ENCODE measurements around the gene COL6A2. TPM values are rescaled to one million over a fixed set of nuclear protein-coding genes. Genes with fewer than 3 reads are reported as not detected.
A peak's percentile ranks its signal among the peaks of the same experiment; 100 is the strongest.

The COL6A2 gene
- total and polyA plus RNA-seq, 2 experiments from 2014 or later, result 650 to 1,939 TPM

GRCh38 chr21:46050668-46051378 is 47.1 kb upstream of the COL6A2 start:
- Histone ChIP-seq H3K4me1 (ENCODE audit: insufficient read depth) (peaks cover 31% of the 10 kb centered on the region), H3K9me2 (ENCODE audit: insufficient read depth) (no peaks in the 10 kb centered on the region), H3K9me3 (ENCODE audit: low read depth) (no peaks in the 10 kb centered on the region), H3K9ac (no peak overlapping the region), H2AFZ (no peak overlapping the region), H3K4me3 (no peak overlapping the region), H3K79me2 (ENCODE audit: insufficient read depth) (no peaks in the 10 kb centered on the region), H3K36me3 (ENCODE audit: low read depth) (no peaks in the 10 kb centered on the region), H4K20me1 (ENCODE audit: insufficient read depth) (no peaks in the 10 kb centered on the region), H3F3A (ENCODE audit: insufficient read depth) (peaks cover 52% of the 10 kb centered on the region), H3K4me2 (ENCODE audit: unreplicated experiment) (no peak overlapping the region), H3K27me3 (replicated peaks; ENCODE audit: insufficient read depth) (no peaks in the 10 kb centered on the region), H3K27ac (no peak overlapping the region)
- in situ Hi-C loops (cut with MboI), result no loop called here
- no peak for TF ChIP-seq EZH2phosphoT487 (IDR thresholded peaks at IDR 0.05; ENCODE audit: insufficient read depth, low read depth)
- no peak for TF ChIP-seq EZH2 (IDR thresholded peaks at IDR 0.05; ENCODE audit: insufficient read depth, poor library complexity, severe bottlenecking)
- no peak for DNase-seq
- WGBS, 2 experiments (ENCODE audit: low coverage in 1 of 2, low lambda C conversion rate in 2 of 2, missing lambda C conversion rate in 2 of 2), result 84 to 86% methylated on average over 21 to 22 of the region's 22 CpGs

DNA sequence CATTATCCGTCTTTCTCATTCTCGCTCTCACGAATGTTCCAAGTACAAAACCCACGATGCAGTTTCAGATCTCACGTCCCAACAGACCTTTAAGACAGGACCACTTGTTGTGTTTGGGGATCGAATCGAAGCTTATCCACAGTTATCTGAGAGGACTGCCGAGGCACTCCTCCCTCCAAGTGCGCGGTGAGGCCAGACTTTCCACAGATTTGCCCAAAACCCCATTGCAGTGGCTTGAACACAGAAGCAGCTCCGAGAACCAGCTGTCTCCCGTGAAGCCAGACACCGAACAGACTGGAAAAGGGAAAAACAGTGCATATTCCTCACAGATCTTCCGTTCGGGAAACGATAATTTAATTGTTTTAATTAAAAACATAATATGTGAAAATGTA is 46.5 kb upstream of the COL6A2 start:
- Histone ChIP-seq H3K79me2 (ENCODE audit: insufficient read depth) (no peaks in the 10 kb centered on the region), H3K27me3 (replicated peaks; ENCODE audit: insufficient read depth) (no peaks in the 10 kb centered on the region), H4K20me1 (ENCODE audit: insufficient read depth) (no peaks in the 10 kb centered on the region), H3K4me2 (ENCODE audit: unreplicated experiment) (no peak overlapping the region), H3K4me3 (no peak overlapping the region), H3K4me1 (ENCODE audit: insufficient read depth) (peaks cover 36% of the 10 kb centered on the region), H2AFZ (no peak overlapping the region), H3K9me2 (ENCODE audit: insufficient read depth) (no peaks in the 10 kb centered on the region), H3K9ac (peak overlapping the region; percentile 30; the same call in 1 of the 2 replicates), H3K36me3 (ENCODE audit: low read depth) (no peaks in the 10 kb centered on the region), H3F3A (ENCODE audit: insufficient read depth) (peaks cover 51% of the 10 kb centered on the region), H3K27ac (no peak overlapping the region), H3K9me3 (ENCODE audit: low read depth) (no peaks in the 10 kb centered on the region)
- in situ Hi-C loops (cut with MboI), result no loop called here
- 40 to 41% methylated on average over 16 of the region's 16 CpGs for WGBS, 2 experiments (ENCODE audit: low coverage in 1 of 2, low lambda C conversion rate in 2 of 2, missing lambda C conversion rate in 2 of 2)
- TF ChIP-seq EZH2phosphoT487 (IDR thresholded peaks at IDR 0.05; ENCODE audit: insufficient read depth, low read depth) (no peak), EZH2 (IDR thresholded peaks at IDR 0.05; ENCODE audit: insufficient read depth, poor library complexity, severe bottlenecking) (no peak)
- DNase-seq, result no peak

DNA sequence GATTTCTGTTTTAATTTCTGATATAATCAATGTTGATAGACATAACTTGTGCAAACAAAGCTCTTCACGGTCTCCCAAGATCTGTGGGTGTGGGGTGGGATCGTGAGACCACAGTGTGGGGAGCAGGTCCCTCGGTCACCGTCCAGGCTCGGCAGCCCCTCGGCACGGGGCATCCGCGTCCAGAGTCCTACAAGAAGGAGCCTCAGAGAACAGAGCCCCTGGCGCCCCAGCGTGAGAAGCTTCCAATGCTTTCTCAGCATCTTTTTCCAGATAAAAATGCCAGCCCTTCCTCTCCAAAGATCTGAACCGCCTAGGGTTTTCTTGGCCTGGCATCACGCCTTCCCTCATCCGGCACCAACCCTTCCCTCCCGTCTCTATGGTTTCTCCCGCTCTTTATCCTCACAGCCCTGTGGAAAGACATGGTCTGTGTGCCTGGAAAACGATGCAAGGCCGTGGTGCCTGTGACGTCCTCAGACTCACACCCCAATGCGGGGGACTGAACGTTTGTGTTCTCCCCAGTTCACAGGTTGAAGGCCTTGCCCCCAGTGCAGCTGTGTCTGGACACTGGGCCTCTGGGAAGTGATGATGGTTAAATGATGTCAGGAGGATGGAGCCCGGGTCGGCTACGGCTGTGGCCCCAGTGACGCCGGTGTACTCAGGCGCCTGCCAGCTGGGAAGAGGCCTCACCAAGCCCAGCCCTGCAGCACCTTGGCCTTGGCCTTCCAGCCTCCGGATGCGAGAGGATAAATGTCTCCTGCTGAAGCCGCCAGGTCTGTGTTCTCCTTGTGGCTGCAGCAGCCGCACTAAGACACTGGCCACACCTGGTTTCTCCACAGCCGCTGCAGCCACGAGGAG is 45.9 kb upstream of the COL6A2 start:
- Histone ChIP-seq H3K4me2 (ENCODE audit: unreplicated experiment) (no peak overlapping the region), H3K79me2 (ENCODE audit: insufficient read depth) (no peaks in the 10 kb centered on the region), H4K20me1 (ENCODE audit: insufficient read depth) (no peaks in the 10 kb centered on the region), H3F3A (ENCODE audit: insufficient read depth) (peaks cover 45% of the 10 kb centered on the region), H3K9me2 (ENCODE audit: insufficient read depth) (no peaks in the 10 kb centered on the region), H2AFZ (no peak overlapping the region), H3K4me1 (ENCODE audit: insufficient read depth) (peaks cover 37% of the 10 kb centered on the region), H3K9ac (peak overlapping the region; percentile 30; the same call in 1 of the 2 replicates), H3K27ac (no peak overlapping the region), H3K9me3 (ENCODE audit: low read depth) (no peaks in the 10 kb centered on the region), H3K27me3 (replicated peaks; ENCODE audit: insufficient read depth) (no peaks in the 10 kb centered on the region), H3K36me3 (ENCODE audit: low read depth) (no peaks in the 10 kb centered on the region), H3K4me3 (no peak overlapping the region)
- TF ChIP-seq EZH2phosphoT487 (IDR thresholded peaks at IDR 0.05; ENCODE audit: insufficient read depth, low read depth) (no peak), EZH2 (IDR thresholded peaks at IDR 0.05; ENCODE audit: insufficient read depth, poor library complexity, severe bottlenecking) (no peak)
- peak; percentile 33 for DNase-seq
- WGBS, 2 experiments (ENCODE audit: low coverage in 1 of 2, low lambda C conversion rate in 2 of 2, missing lambda C conversion rate in 2 of 2), result 59 to 61% methylated on average over 33 of the region's 33 CpGs
- in situ Hi-C loops (cut with MboI), result no loop called here

DNA sequence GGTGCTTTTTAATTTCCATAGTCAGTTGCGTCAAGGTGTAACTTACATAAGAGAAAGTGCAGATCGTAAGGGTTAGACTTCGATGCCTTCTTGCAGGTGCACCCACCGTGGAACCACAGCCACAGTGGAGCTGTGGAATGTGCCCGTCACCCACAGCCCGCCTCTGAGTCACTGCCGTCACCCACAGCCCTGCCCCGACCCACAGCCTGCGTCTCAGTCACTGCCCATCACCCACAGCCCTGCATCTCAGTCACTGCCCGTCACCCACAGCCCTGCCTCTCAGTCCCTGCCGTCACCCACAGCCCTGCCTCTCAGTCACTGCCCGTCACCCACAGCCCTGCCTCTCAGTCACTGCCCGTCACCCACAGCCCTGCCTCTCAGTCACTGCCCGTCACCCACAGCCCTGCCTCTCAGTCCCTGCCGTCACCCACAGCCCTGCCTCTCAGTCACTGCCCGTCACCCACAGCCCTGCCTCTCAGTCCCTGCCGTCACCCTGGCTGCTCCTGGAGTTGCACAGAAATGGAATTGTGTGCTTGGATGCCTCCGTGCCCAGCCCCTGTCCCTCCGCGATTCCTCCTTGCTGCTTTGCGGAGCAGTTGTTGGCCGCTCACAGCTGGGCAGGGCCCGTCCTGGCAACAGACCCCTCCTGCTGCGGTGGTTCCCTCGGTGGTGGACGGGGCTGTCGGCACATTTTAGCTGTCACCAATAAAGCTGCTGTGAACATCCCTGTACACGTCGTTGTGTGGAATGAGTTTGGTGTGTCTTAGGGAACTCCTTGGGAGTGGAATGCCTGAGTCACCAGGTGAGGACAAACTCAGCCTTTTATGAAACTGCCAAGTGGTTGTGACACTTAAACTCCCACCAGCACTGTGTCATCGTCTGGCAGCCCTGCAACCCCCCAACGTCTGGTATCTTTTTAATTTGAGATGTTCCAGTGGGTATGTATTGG is 44.9 kb upstream of the COL6A2 start:
- Histone ChIP-seq H3K9me2 (ENCODE audit: insufficient read depth) (no peaks in the 10 kb centered on the region), H3K4me2 (ENCODE audit: unreplicated experiment) (peak overlapping the region; percentile 61), H3K4me3 (peak overlapping the region; percentile 24), H3K79me2 (ENCODE audit: insufficient read depth) (no peaks in the 10 kb centered on the region), H4K20me1 (ENCODE audit: insufficient read depth) (no peaks in the 10 kb centered on the region), H3K9ac (peak overlapping the region; percentile 72), H3K36me3 (ENCODE audit: low read depth) (no peaks in the 10 kb centered on the region), H3K9me3 (ENCODE audit: low read depth) (no peaks in the 10 kb centered on the region), H2AFZ (no peak overlapping the region), H3K27me3 (replicated peaks; ENCODE audit: insufficient read depth) (no peaks in the 10 kb centered on the region), H3K4me1 (ENCODE audit: insufficient read depth) (peaks cover 37% of the 10 kb centered on the region), H3K27ac (peak overlapping the region; percentile 86), H3F3A (ENCODE audit: insufficient read depth) (peaks cover 40% of the 10 kb centered on the region)
- in situ Hi-C loops (cut with MboI), result no loop called here
- 28 to 32% methylated on average over 26 to 31 of the region's 31 CpGs for WGBS, 2 experiments (ENCODE audit: low coverage in 1 of 2, low lambda C conversion rate in 2 of 2, missing lambda C conversion rate in 2 of 2)
- DNase-seq, result peak; percentile 98
- no peak for TF ChIP-seq EZH2 (IDR thresholded peaks at IDR 0.05; ENCODE audit: insufficient read depth, poor library complexity, severe bottlenecking)
- peak; percentile 94 for TF ChIP-seq EZH2phosphoT487 (IDR thresholded peaks at IDR 0.05; ENCODE audit: insufficient read depth, low read depth)

Data from GM23248 (cell line).